WI38 (cell line): Measurements from ENCODE around the gene CDH23.

Experiments
- H3K4me3 ChIP-seq: 2 replicates; pipeline ENCODE4 v1.5.1; 2011; ENCODE audit warnings: low read depth, mild to moderate bottlenecking, control low read depth, low read length
- CTCF ChIP-seq: IDR thresholded peaks from 2 replicates; pipeline ENCODE4 v1.5.1; 2012; ENCODE audit warnings: low read depth, mild to moderate bottlenecking, control low read depth, low read length

The CDH23 gene

GRCh38 chr10:71812913-71813590 lies 416.3 kb downstream of the CDH23 start:
- H3K4me3 ChIP-seq = no peak overlapping the region
- TF ChIP-seq CTCF = no peak

- H3K4me3 ChIP-seq = no peak overlapping the region
- no peak for TF ChIP-seq CTCF
Observed at GRCh38 chr10:71814922-71815411, 418.2 kb downstream of the CDH23 start.

- no peak for TF ChIP-seq CTCF
- H3K4me3 ChIP-seq = no peak overlapping the region
Observed at GRCh38 chr10:71815515-71816130, 418.9 kb downstream of the CDH23 start.

- H3K4me3 ChIP-seq = no peak overlapping the region
- no peak for TF ChIP-seq CTCF
Observed at GRCh38 chr10:71816421-71816851, 419.7 kb downstream of the CDH23 start.

GRCh38 chr10:71816936-71817618 lies 420.4 kb downstream of the CDH23 start:
- H3K4me3 ChIP-seq = no peak overlapping the region
- no peak for TF ChIP-seq CTCF

- no peak for TF ChIP-seq CTCF
- no peak overlapping the region for H3K4me3 ChIP-seq
Observed at GRCh38 chr10:71817831-71818655, 421.3 kb downstream of the CDH23 start.
